ENCODE measurements around the gene CCL2. TPM values are rescaled to one million over a fixed set of nuclear protein-coding genes. Genes with fewer than 3 reads are reported as not detected.

The CCL2 gene
- total RNA-seq, 1 donor from 2014 or later, result 7.0 TPM

- H3K9me3 ChIP-seq (ENCODE audit: low read depth), result no peaks in the 10 kb centered on the region
- DNase-seq (ENCODE audit: low spot score), result no peak
- no peaks in the 10 kb centered on the region for H3K4me1 ChIP-seq
- H3K27ac ChIP-seq, result no peak overlapping the region
- no peaks in the 10 kb centered on the region for H3K36me3 ChIP-seq
- TF ChIP-seq EZH2 (IDR thresholded peaks at IDR 0.05) (no peak), EZH2phosphoT487 (IDR thresholded peaks at IDR 0.05) (no peak), CTCF (IDR thresholded peaks at IDR 0.05) (no peak)
- Mint-ChIP-seq H3K36me3 (no peaks in the 10 kb centered on the region), H3K27ac (no peak overlapping the region), H3K4me3 (no peak overlapping the region), H3K27me3 (ENCODE audit: insufficient read depth, low read depth) (peaks cover 2% of the 10 kb centered on the region), H3K4me1 (peaks cover 9% of the 10 kb centered on the region), H3K9me3 (no peaks in the 10 kb centered on the region)
- H3F3A ChIP-seq (ENCODE audit: low read depth), result no peaks in the 10 kb centered on the region
- no peak overlapping the region for H3K4me3 ChIP-seq
- no peak overlapping the region for H2AFZ ChIP-seq (replicated peaks)
- no peaks in the 10 kb centered on the region for H3K27me3 ChIP-seq
- H3K9ac ChIP-seq, result no peak overlapping the region
- no peaks in the 10 kb centered on the region for H3K79me2 ChIP-seq (ENCODE audit: low read depth)
- no peaks in the 10 kb centered on the region for H4K20me1 ChIP-seq (ENCODE audit: low read depth)
- H3K4me2 ChIP-seq, result no peak overlapping the region
Observed at GRCh38 chr17:34242587-34243363, 12.3 kb upstream of the CCL2 start.

- Mint-ChIP-seq H3K36me3 (no peaks in the 10 kb centered on the region), H3K27me3 (ENCODE audit: insufficient read depth, low read depth) (peaks cover 4% of the 10 kb centered on the region)
- no peak overlapping the region for H2AFZ ChIP-seq (replicated peaks)
Observed at GRCh38 chr17:34243364-34244320, 11.4 kb upstream of the CCL2 start.

GRCh38 chr17:34245351-34245905 is 9.7 kb upstream of the CCL2 start:
- no peaks in the 10 kb centered on the region for H3K9me3 Mint-ChIP-seq
- H3K4me3 Mint-ChIP-seq, result no peak overlapping the region
- H3K79me2 ChIP-seq (ENCODE audit: low read depth), result no peaks in the 10 kb centered on the region

More at GRCh38 chr17:34243364-34244320, 11.4 kb upstream of the CCL2 start:
- Mint-ChIP-seq H3K4me3 (no peak overlapping the region), H3K9me3 (no peaks in the 10 kb centered on the region), H3K4me1 (peaks cover 12% of the 10 kb centered on the region), H3K27ac (no peak overlapping the region)
- Histone ChIP-seq H3K9me3 (ENCODE audit: low read depth) (no peaks in the 10 kb centered on the region), H3K27ac (no peak overlapping the region), H4K20me1 (ENCODE audit: low read depth) (no peaks in the 10 kb centered on the region), H3K27me3 (no peaks in the 10 kb centered on the region), H3K4me2 (no peak overlapping the region), H3K4me3 (no peak overlapping the region), H3K36me3 (no peaks in the 10 kb centered on the region), H3K4me1 (no peaks in the 10 kb centered on the region), H3F3A (ENCODE audit: low read depth) (no peaks in the 10 kb centered on the region), H3K79me2 (ENCODE audit: low read depth) (no peaks in the 10 kb centered on the region), H3K9ac (no peak overlapping the region)
- no peak for DNase-seq (ENCODE audit: low spot score)
- TF ChIP-seq EZH2 (IDR thresholded peaks at IDR 0.05), result no peak
- no peak for TF ChIP-seq EZH2phosphoT487 (IDR thresholded peaks at IDR 0.05)
- TF ChIP-seq CTCF (IDR thresholded peaks at IDR 0.05), result no peak

More at GRCh38 chr17:34245351-34245905, 9.7 kb upstream of the CCL2 start:
- peaks cover 4% of the 10 kb centered on the region for H3K27me3 Mint-ChIP-seq (ENCODE audit: insufficient read depth, low read depth)
- H3K27ac Mint-ChIP-seq, result no peak overlapping the region
- DNase-seq (ENCODE audit: low spot score), result no peak
- no peaks in the 10 kb centered on the region for H3F3A ChIP-seq (ENCODE audit: low read depth)
- H2AFZ ChIP-seq (replicated peaks), result no peak overlapping the region
- no peak overlapping the region for H3K4me2 ChIP-seq
- no peaks in the 10 kb centered on the region for H3K9me3 ChIP-seq (ENCODE audit: low read depth)
- H3K36me3 Mint-ChIP-seq, result no peaks in the 10 kb centered on the region
- TF ChIP-seq CTCF (IDR thresholded peaks at IDR 0.05) (no peak), EZH2phosphoT487 (IDR thresholded peaks at IDR 0.05) (no peak), EZH2 (IDR thresholded peaks at IDR 0.05) (no peak)
- no peaks in the 10 kb centered on the region for H3K36me3 ChIP-seq
- no peaks in the 10 kb centered on the region for H4K20me1 ChIP-seq (ENCODE audit: low read depth)
- H3K27ac ChIP-seq, result no peak overlapping the region
- H3K9ac ChIP-seq, result no peak overlapping the region
- no peaks in the 10 kb centered on the region for H3K4me1 ChIP-seq
- H3K27me3 ChIP-seq, result no peaks in the 10 kb centered on the region
- no peak overlapping the region for H3K4me3 ChIP-seq
- peaks cover 12% of the 10 kb centered on the region for H3K4me1 Mint-ChIP-seq

Data from neural progenitor cell (in vitro differentiated cells).